Measurements from ENCODE around the gene ARHGAP33. TPM values are rescaled to one million over a fixed set of nuclear protein-coding genes. Genes with fewer than 3 reads are reported as not detected.
A peak's percentile ranks its signal among the peaks of the same experiment; 100 is the strongest.

Gene ARHGAP33
- total and polyA plus RNA-seq, 2 of the 8 experiments (the other 6 are each of a cell fraction or from before 2014, with no cell fraction given), result 6.5 to 25.2 TPM

DNA sequence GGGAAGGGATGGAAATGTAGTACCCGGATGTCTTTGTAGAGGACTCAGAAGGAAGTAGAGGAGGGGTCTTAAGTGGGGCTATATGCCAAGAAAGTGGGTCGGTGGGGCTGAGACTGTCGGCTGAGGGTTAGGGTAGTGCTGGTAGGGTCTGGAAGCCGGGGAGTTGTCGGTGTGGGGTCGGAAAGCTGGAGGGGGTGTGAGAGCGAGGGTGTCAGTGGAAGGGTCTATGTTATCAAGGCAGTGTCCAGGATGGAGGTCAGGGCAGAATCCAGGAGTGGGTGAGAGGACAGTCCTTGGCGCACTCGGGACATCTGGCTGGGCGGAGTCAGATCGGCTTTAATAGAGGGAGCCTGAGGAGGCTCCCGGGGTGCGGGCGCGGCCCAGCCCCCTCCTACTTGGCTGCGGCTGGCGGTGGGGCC lies 20.2 kb upstream of the ARHGAP33 start:
- no peak overlapping the region for H3K4ac ChIP-seq (replicated peaks; ENCODE audit: insufficient read length, low read depth, low read length)
- H2BK12ac ChIP-seq (ENCODE audit: low read depth, low read length), result no peak overlapping the region
- no peak overlapping the region for H2BK120ac ChIP-seq (replicated peaks; ENCODE audit: low read depth, low read length)
- H3K27me3 ChIP-seq (replicated peaks in 1 of 4; ENCODE audit: control insufficient read depth in 3 of 4, extremely low read depth in 1 of 4, insufficient read depth in 3 of 4, low read length in 3 of 4), result peaks cover 0 to 17% (median 11%) of the 10 kb centered on the region in 4 experiments; a peak in 5 of 7 replicates
- WGBS, 2 experiments (ENCODE audit: extremely low coverage in 1 of 2, insufficient coverage in 1 of 2, insufficient read length in 1 of 2, insufficient replicate concordance in 2 of 2, low coverage in 1 of 2, low lambda C conversion rate in 2 of 2, missing lambda C conversion rate in 1 of 2), result 34% methylated on average over 16 of the region's 17 CpGs; no CpG with 5 or more reads in 1 of the 2 experiments
- H3K9ac ChIP-seq (replicated peaks in 1 of 4; ENCODE audit: extremely low read depth in 1 of 4, low read depth in 3 of 4, low read length in 3 of 4), result no peak overlapping the region
- ChIA-PET POLR2A (ENCODE audit: partially characterized antibody) (interaction anchor here (1.9 to 2.6 kb wide), 2 partner anchors 15 to 101 kb away, joined by 5 to 14 read pairs; partner anchors contain the start of gene KIRREL2), CTCF (ENCODE audit: partially characterized antibody) (interaction anchor here (0.6 kb wide), 1 partner anchor 145 kb away, joined by 3 read pairs; no protein-coding TSS in a partner anchor)
- peaks cover 0 to 18% (median 11%) of the 10 kb centered on the region in 4 experiments; a peak in 5 of 7 replicates for H3K4me1 ChIP-seq (replicated peaks in 1 of 4; ENCODE audit: control insufficient read depth in 3 of 4, insufficient read depth in 4 of 4, low read length in 3 of 4)
- H3K9me3 ChIP-seq (ENCODE audit: insufficient read depth in 2 of 2, low read depth in 1 of 2, low read length in 1 of 2), result no peaks in the 10 kb centered on the region
- FAIRE-seq (no peak), DNase-seq (ENCODE audit: low read depth in 1 of 2, low spot score in 2 of 2) (no peak)
- H3K36me3 ChIP-seq (ENCODE audit: control insufficient read depth in 2 of 4, insufficient read depth in 4 of 4, low read length in 3 of 4), result 0 out of 8 replicates have a peak, but pooled peaks cover 0 to 3% (median 0%) of the 10 kb centered on the region in 4 experiments
- no peak overlapping the region for H3K56ac ChIP-seq (replicated peaks; ENCODE audit: insufficient read length, low read depth, low read length)
- peaks cover 16% of the 10 kb centered on the region; the same call in 1 of the 2 replicates for H3K23me2 ChIP-seq (ENCODE audit: low read depth, low read length)
- H3K14ac ChIP-seq (ENCODE audit: insufficient read length), result no peak overlapping the region
- H2BK20ac ChIP-seq (ENCODE audit: low read length), result no peak overlapping the region
- H3K27ac ChIP-seq (ENCODE audit: low read depth, low read length), result no peak overlapping the region
- no peak overlapping the region for H2BK15ac ChIP-seq (ENCODE audit: low read length)
- H2BK5ac ChIP-seq (ENCODE audit: low read depth, low read length), result no peak overlapping the region
- H3K4me2 ChIP-seq (ENCODE audit: insufficient read depth in 1 of 2, low read depth in 2 of 2, low read length in 2 of 2), result peak overlapping the region; percentile 95 to 98
- no peak overlapping the region for H4K91ac ChIP-seq (replicated peaks; ENCODE audit: insufficient read length, low read length)
- peak overlapping the region; percentile 51 to 98 (median 75) for H3K4me3 ChIP-seq (ENCODE audit: extremely low read depth in 1 of 4, insufficient read depth in 2 of 4, low read depth in 3 of 4, low read length in 4 of 4)
- H2AK5ac ChIP-seq (ENCODE audit: low read depth, low read length), result no peak overlapping the region
- peak overlapping the region; percentile 32; the same call in 1 of the 2 replicates for H4K8ac ChIP-seq (ENCODE audit: extremely low read depth, insufficient read depth, low read length)
- peak overlapping the region; percentile 78 for H3K18ac ChIP-seq (ENCODE audit: extremely low read depth, low read length)
- H3K79me2 ChIP-seq (ENCODE audit: control insufficient read depth in 1 of 2, insufficient read depth in 2 of 2, low read length in 2 of 2), result peaks cover 0 to 6% of the 10 kb centered on the region in 2 experiments; a peak in 2 of 4 replicates
- no peak overlapping the region for H3K23ac ChIP-seq (ENCODE audit: insufficient read length)
- no peak overlapping the region for H4K5ac ChIP-seq (ENCODE audit: insufficient read length, low read depth, low read length)
- no peak for TF ChIP-seq FOSL1 (IDR thresholded peaks at IDR 0.05; ENCODE audit: insufficient read depth, low read depth, low read length)
- no peak for TF ChIP-seq KDM1A (IDR thresholded peaks at IDR 0.05; ENCODE audit: borderline replicate concordance, low read length)
- no peak for TF ChIP-seq ZNF274 (IDR thresholded peaks at IDR 0.05; ENCODE audit: borderline replicate concordance, extremely low read depth, low read length)
- TF ChIP-seq SAP30 (IDR thresholded peaks at IDR 0.05; ENCODE audit: insufficient read depth, insufficient replicate concordance, low read length), result no peak
- TF ChIP-seq TAF1 (IDR thresholded peaks at IDR 0.05; ENCODE audit: low read depth, low read length), result no peak
- TF ChIP-seq NANOG (IDR thresholded peaks at IDR 0.05; ENCODE audit: insufficient read depth, low read depth, low read length, poor library complexity, severe bottlenecking), result no peak
- TF ChIP-seq RBBP5 (IDR thresholded peaks at IDR 0.05; ENCODE audit: borderline replicate concordance, low read depth, low read length), result no peak
- TF ChIP-seq KDM4A (IDR thresholded peaks at IDR 0.05; ENCODE audit: low read depth, low read length, severe bottlenecking), result no peak
- TF ChIP-seq SIX5 (IDR thresholded peaks at IDR 0.05; ENCODE audit: low read depth, low read length), result no peak
- TF ChIP-seq, protein P1, sequence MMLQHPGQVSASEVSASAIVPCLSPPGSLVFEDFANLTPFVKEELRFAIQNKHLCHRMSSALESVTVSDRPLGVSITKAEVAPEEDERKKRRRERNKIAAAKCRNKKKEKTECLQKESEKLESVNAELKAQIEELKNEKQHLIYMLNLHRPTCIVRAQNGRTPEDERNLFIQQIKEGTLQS (IDR thresholded peaks at IDR 0.05; ENCODE audit: insufficient read depth, low read depth, low read length), result no peak
- no peak for TF ChIP-seq EGR1 (IDR thresholded peaks at IDR 0.05; ENCODE audit: borderline replicate concordance, low read depth, low read length)
- TF ChIP-seq PHF8 (conservative IDR thresholded peaks at IDR 0.05; ENCODE audit: low read depth, low read length), result no peak
- H2AFZ ChIP-seq (ENCODE audit: low read length), result no peak overlapping the region
- H3K79me1 ChIP-seq (ENCODE audit: low read depth, low read length), result peaks cover 4% of the 10 kb centered on the region
- H4K20me1 ChIP-seq (replicated peaks in 1 of 2; ENCODE audit: control insufficient read depth in 1 of 2, insufficient read depth in 2 of 2, low read length in 2 of 2), result peaks cover 0 to 4% of the 10 kb centered on the region in 2 experiments
